GM12878 (cell line): ENCODE measurements around the gene DCAF5. TPM values are rescaled to one million over a fixed set of nuclear protein-coding genes. Genes with fewer than 3 reads are reported as not detected.

ENCODE experiments used
- ATAC-seq: fragments of 200-7000 bp; cut with Tn5 transposase; 3 replicates; pipeline ENCODE4 v1.9.1; 2020; ENCODE audit warnings: mild to moderate bottlenecking, moderate library complexity
- BruUV-seq: library from RNA; stranded (reverse); fragments of 400-500 nt; replicated peaks from 2 replicates; lab custom pipeline; 2021; lab: Mats Ljungman, UMichigan
- CTCF ChIA-PET: fragments of 300-600 bp; sonication (Branson Sonifier 250); formaldehyde crosslinking; extraction: SDS; loops from one replicate; lab custom pipeline; 2021; ENCODE audit warnings: inconsistent platforms; lab: Yijun Ruan, JAX
- POLR2A ChIA-PET: fragments of 350-600 bp; formaldehyde crosslinking; extraction: SDS; loops from one replicate; lab custom pipeline; 2021; ENCODE audit warnings: inconsistent platforms; lab: Charles Lee
- RAD21 ChIA-PET: fragments of 300-600 bp; sonication (Branson Sonifier 250); formaldehyde crosslinking; loops from one replicate; lab custom pipeline; 2023; ENCODE audit warnings: antibody characterized with exemption; ENCODE audit not compliant: unreplicated experiment; lab: Charles Lee
- SMC1A ChIA-PET: fragments of 300-600 bp; sonication (Branson Sonifier 250); formaldehyde crosslinking; loops from one replicate; lab custom pipeline; 2023; ENCODE audit not compliant: unreplicated experiment, uncharacterized antibody; lab: Charles Lee
- DNase-seq: peaks from one replicate; pipeline ENCODE4 v3.0.0-alpha.2; 2011; ENCODE audit warnings: low read depth, low spot score
- FAIRE-seq: peaks from 3 replicates; lab custom pipeline; 2011; peaks lifted over from hg19 to GRCh38; lab: Jason Lieb, UNC
- H2AFZ ChIP-seq: 2 replicates; pipeline ENCODE4 v1.6.0; 2011; ENCODE audit warnings: low read depth, low read length, control low read depth; ENCODE audit not compliant: control insufficient read depth
- H3K27ac ChIP-seq: 2 replicates; pipeline ENCODE4 v1.5.1; 2011; ENCODE audit warnings: control low read depth; ENCODE audit not compliant: control insufficient read depth, insufficient read depth
- H3K27me3 ChIP-seq, 2 experiments: replicated peaks in 1 of 2; 2 replicates each; pipeline versions ENCODE4 v1.6.0 to v1.6.1; 2011; ENCODE audit warnings: low read length in 1 of 2; ENCODE audit not compliant: control insufficient read depth in 2 of 2, insufficient read depth in 2 of 2
- H3K36me3 ChIP-seq, 2 experiments: 2 replicates each; pipeline ENCODE4 v1.5.1; 2011; ENCODE audit warnings: low read length in 1 of 2; ENCODE audit not compliant: control insufficient read depth in 2 of 2, insufficient read depth in 2 of 2
- H3K4me1 ChIP-seq: 2 replicates; pipeline ENCODE4 v1.6.1; 2011; ENCODE audit warnings: mild to moderate bottlenecking, low read length, moderate library complexity, mixed read lengths; ENCODE audit not compliant: control insufficient read depth, insufficient read depth
- H3K4me2 ChIP-seq: 2 replicates; pipeline ENCODE4 v1.6.0; 2011; ENCODE audit warnings: control low read depth; ENCODE audit not compliant: control insufficient read depth, insufficient read depth
- H3K4me3 ChIP-seq: fragments of 200-600 bp; sonication (generic); 2 replicates; pipeline ENCODE4 v1.5.1; 2016
- H3K79me2 ChIP-seq: 2 replicates; pipeline ENCODE4 v1.6.0; 2011; ENCODE audit warnings: low read length; ENCODE audit not compliant: control insufficient read depth, insufficient read depth
- H3K9ac ChIP-seq: 2 replicates; pipeline ENCODE4 v1.8.0; 2011; ENCODE audit warnings: low read length, control low read depth, mixed read lengths; ENCODE audit not compliant: control insufficient read depth, insufficient read depth
- H3K9me3 ChIP-seq: replicated peaks from 3 replicates; pipeline ENCODE4 v1.5.1; 2011; ENCODE audit warnings: mild to moderate bottlenecking, low read length; ENCODE audit not compliant: control insufficient read depth, insufficient read depth
- H4K20me1 ChIP-seq: 2 replicates; pipeline ENCODE4 v1.6.0; 2011; ENCODE audit not compliant: control insufficient read depth, insufficient read depth
- CEBPB ChIP-seq, 2 experiments: fragments of 150-350 bp in 1 of 2; IDR thresholded peaks; 2 replicates each; pipeline ENCODE4 v1.6.1; 2012 to 2014; ENCODE audit warnings: low read depth in 2 of 2, low read length in 2 of 2, borderline replicate concordance in 1 of 2, inconsistent platforms in 1 of 2
- IKZF1 ChIP-seq: fragments of 450-650 bp; conservative IDR thresholded peaks from 2 replicates; pipeline ENCODE4 v1.6.1; 2017; ENCODE audit warnings: antibody characterized with exemption, mild to moderate bottlenecking
- IRF4 ChIP-seq: IDR thresholded peaks from 2 replicates; pipeline ENCODE4 v1.6.1; 2011; ENCODE audit warnings: low read depth, low read length
- KAT2A ChIP-seq: conservative IDR thresholded peaks from 2 replicates; pipeline ENCODE4 v1.6.1; 2011; ENCODE audit warnings: low read depth, low read length; ENCODE audit not compliant: control insufficient read depth
- MXI1 ChIP-seq: fragments of 150-350 bp; IDR thresholded peaks from 2 replicates; pipeline ENCODE4 v1.6.1; 2011; ENCODE audit warnings: low read depth, mild to moderate bottlenecking, inconsistent platforms, low read length, improper control_type of control experiment
- MYC ChIP-seq: IDR thresholded peaks from 2 replicates; pipeline ENCODE4 v1.6.1; 2011; ENCODE audit warnings: mild to moderate bottlenecking, low read length, moderate library complexity, inconsistent platforms; ENCODE audit not compliant: insufficient read depth, insufficient replicate concordance, insufficient read length, severe bottlenecking
- RAD51 ChIP-seq: fragments of 450-650 bp; IDR thresholded peaks from 2 replicates; pipeline ENCODE4 v1.6.1; 2016; ENCODE audit warnings: moderate library complexity, mild to moderate bottlenecking, inconsistent platforms
- STAT1 ChIP-seq: fragments of 450-650 bp; conservative IDR thresholded peaks from 2 replicates; pipeline ENCODE4 v1.6.1; 2014; ENCODE audit warnings: antibody characterized with exemption, mild to moderate bottlenecking
- SUPT20H ChIP-seq: IDR thresholded peaks from 2 replicates; pipeline ENCODE4 v1.6.1; 2011; ENCODE audit warnings: low read depth, mild to moderate bottlenecking, low read length, moderate library complexity, borderline replicate concordance; ENCODE audit not compliant: control insufficient read depth
- TAF1 ChIP-seq: IDR thresholded peaks from 2 replicates; pipeline ENCODE4 v1.6.1; 2011; ENCODE audit warnings: mild to moderate bottlenecking, low read depth, low read length, borderline replicate concordance
- YY1 ChIP-seq: IDR thresholded peaks from 2 replicates; pipeline ENCODE4 v1.6.1; 2011; ENCODE audit warnings: low read depth, mild to moderate bottlenecking, low read length
- WGBS: methylation state at CpG from one replicate; pipeline ENCODE4 v1.1.6; 2016; ENCODE audit warnings: low lambda C conversion rate; ENCODE audit not compliant: insufficient replicate concordance, insufficient coverage; ENCODE audit errors: missing lambda C conversion rate; 5-methylcytosine and 5-hydroxymethylcytosine counted together
- in situ Hi-C: fragments of 300-500 bp; cut with MboI; formaldehyde crosslinking; loops from 9 replicates; pipeline ENCODE4 v1.14.3; 2018; ENCODE audit warnings: mixed read lengths
- intact Hi-C: fragments of 100-400 bp; cut with micrococcal nuclease; formaldehyde crosslinking; loops from one replicate; pipeline ENCODE4 v1.14.2; 2022; ENCODE audit not compliant: unreplicated experiment
- polyA plus RNA-seq, 11 experiments: library from polyadenylated mRNA; depleted of rRNA in 4 of 11; unstranded in 6 of 11; stranded (reverse) in 5 of 11; fragments of >200 nt; fragmentation: Nextera tagmentation in 4 of 11; fragmentation: Illumina TruSeq in 1 of 11; extraction: Ambion mirVana in 4 of 11; extraction: Trizol in 1 of 11; gene quantifications; 1 replicate in 1 of 11; 2 replicates in 10 of 11; pipeline versions ENCODE4 v1.2.1 to v1.2.3, GENCODE V29; 2011 to 2016; ENCODE audit warnings: inconsistent platforms in 2 of 11, missing spikeins in 2 of 11, low read depth in 1 of 11
- total RNA-seq, 4 experiments: library from RNA; depleted of rRNA in 3 of 4; stranded (reverse); fragments of >200 nt in 3 of 4; fragmentation: Illumina TruSeq in 1 of 4; extraction: Trizol in 1 of 4; gene quantifications; 2 replicates each; pipeline versions ENCODE4 v1.2.1 to v1.2.3, GENCODE V29; 2013 to 2021
- TF ChIP-seq, protein P1 (sequence below): fragments of 450-650 bp; IDR thresholded peaks from 2 replicates; pipeline ENCODE4 v1.6.1; 2017; ENCODE audit warnings: mild to moderate bottlenecking
- TF ChIP-seq, protein P2 (sequence below): fragments of 450-650 bp; IDR thresholded peaks from 2 replicates; pipeline ENCODE4 v1.6.1; 2016; ENCODE audit warnings: mild to moderate bottlenecking, moderate library complexity, borderline replicate concordance

Gene DCAF5
- total and polyA plus RNA-seq, 10 of the 15 experiments (the other 5 are each of a cell fraction or from before 2014, with no cell fraction given) = 6.8 to 38.1 (median 19.1) TPM

DNA sequence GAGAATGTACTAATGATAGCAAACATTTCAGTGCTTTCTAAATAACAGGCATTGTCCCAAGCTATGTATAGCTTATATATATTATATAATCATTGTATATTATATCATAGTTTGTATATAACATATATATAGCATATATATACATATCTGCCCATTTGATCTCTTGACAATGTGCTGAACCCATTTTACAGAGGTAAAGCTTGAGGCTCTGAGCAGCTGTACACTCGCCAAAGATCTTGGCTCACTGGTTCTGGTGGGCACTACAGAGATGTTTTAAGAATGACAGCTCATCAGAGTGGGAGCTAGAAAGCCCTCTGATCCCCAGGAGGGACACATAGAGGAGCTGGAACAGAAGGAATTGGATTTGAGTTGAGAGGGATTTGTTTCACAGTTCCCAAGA is 105.7 kb downstream of the DCAF5 start (continued):
- TF ChIP-seq MYC = no peak

DNA sequence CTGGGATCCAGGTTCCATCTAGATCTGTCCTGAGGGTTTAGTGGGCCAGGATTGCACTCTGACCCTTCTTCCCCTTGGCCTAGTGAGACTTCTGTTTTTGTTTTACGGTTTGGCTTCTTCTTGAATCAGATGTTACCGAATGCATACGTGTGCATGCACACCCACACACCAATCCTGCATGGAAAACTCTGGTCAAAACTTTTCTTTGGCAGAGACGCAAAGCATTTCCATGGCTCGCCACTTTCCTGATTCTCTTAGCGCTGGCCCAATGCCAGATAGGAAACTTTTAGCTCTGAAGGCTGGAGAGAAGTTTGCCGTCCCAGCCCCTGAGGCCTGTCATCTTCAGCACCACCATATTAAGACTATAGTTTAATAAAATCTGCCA is 106.5 kb downstream of the DCAF5 start:
- no peaks in the 10 kb centered on the region for H4K20me1 ChIP-seq
- intact Hi-C loops = no loop called here
- no TSS peak for BruUV-seq
- ATAC-seq = no peak
- no peaks in the 10 kb centered on the region for H3K4me1 ChIP-seq
- in situ Hi-C loops = no loop called here
- H3K79me2 ChIP-seq = no peaks in the 10 kb centered on the region
- FAIRE-seq = no peak
- CTCF ChIA-PET = interaction anchor here (0.6 to 0.8 kb wide), 2 partner anchors 22 to 178 kb away, joined by 3 to 4 read pairs; no protein-coding TSS in a partner anchor
- SMC1A ChIA-PET = interaction anchor here (1.5 kb wide), 1 partner anchor 11 kb away, joined by 4 read pairs; no protein-coding TSS in a partner anchor
- H3K9me3 ChIP-seq = no peaks in the 10 kb centered on the region
- H2AFZ ChIP-seq = no peak overlapping the region
- POLR2A ChIA-PET = no interaction called here
- H3K27me3 ChIP-seq = peaks cover 1 to 7% of the 10 kb centered on the region in 2 experiments; a peak in 3 of 4 replicates
- TF ChIP-seq RAD51 (no peak), IKZF1 (no peak), KAT2A (no peak), TAF1 (no peak), MXI1 (no peak), SUPT20H (no peak), CEBPB (IDR thresholded peaks at IDR 0.05; ENCODE audit: borderline replicate concordance in 1 of 2, low read depth in 2 of 2, low read length in 2 of 2) (no peak), STAT1 (no peak), IRF4 (no peak), YY1 (no peak)
- TF ChIP-seq, protein P1, sequence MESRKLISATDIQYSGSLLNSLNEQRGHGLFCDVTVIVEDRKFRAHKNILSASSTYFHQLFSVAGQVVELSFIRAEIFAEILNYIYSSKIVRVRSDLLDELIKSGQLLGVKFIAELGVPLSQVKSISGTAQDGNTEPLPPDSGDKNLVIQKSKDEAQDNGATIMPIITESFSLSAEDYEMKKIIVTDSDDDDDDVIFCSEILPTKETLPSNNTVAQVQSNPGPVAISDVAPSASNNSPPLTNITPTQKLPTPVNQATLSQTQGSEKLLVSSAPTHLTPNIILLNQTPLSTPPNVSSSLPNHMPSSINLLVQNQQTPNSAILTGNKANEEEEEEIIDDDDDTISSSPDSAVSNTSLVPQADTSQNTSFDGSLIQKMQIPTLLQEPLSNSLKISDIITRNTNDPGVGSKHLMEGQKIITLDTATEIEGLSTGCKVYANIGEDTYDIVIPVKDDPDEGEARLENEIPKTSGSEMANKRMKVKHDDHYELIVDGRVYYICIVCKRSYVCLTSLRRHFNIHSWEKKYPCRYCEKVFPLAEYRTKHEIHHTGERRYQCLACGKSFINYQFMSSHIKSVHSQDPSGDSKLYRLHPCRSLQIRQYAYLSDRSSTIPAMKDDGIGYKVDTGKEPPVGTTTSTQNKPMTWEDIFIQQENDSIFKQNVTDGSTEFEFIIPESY = no peak
- TF ChIP-seq, protein P2, sequence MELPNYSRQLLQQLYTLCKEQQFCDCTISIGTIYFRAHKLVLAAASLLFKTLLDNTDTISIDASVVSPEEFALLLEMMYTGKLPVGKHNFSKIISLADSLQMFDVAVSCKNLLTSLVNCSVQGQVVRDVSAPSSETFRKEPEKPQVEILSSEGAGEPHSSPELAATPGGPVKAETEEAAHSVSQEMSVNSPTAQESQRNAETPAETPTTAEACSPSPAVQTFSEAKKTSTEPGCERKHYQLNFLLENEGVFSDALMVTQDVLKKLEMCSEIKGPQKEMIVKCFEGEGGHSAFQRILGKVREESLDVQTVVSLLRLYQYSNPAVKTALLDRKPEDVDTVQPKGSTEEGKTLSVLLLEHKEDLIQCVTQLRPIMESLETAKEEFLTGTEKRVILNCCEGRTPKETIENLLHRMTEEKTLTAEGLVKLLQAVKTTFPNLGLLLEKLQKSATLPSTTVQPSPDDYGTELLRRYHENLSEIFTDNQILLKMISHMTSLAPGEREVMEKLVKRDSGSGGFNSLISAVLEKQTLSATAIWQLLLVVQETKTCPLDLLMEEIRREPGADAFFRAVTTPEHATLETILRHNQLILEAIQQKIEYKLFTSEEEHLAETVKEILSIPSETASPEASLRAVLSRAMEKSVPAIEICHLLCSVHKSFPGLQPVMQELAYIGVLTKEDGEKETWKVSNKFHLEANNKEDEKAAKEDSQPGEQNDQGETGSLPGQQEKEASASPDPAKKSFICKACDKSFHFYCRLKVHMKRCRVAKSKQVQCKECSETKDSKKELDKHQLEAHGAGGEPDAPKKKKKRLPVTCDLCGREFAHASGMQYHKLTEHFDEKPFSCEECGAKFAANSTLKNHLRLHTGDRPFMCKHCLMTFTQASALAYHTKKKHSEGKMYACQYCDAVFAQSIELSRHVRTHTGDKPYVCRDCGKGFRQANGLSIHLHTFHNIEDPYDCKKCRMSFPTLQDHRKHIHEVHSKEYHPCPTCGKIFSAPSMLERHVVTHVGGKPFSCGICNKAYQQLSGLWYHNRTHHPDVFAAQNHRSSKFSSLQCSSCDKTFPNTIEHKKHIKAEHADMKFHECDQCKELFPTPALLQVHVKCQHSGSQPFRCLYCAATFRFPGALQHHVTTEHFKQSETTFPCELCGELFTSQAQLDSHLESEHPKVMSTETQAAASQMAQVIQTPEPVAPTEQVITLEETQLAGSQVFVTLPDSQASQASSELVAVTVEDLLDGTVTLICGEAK = no peak
- H3K27ac ChIP-seq = no peak overlapping the region
- H3K36me3 ChIP-seq = no peaks in the 10 kb centered on the region
- RAD21 ChIA-PET = no interaction called here
- no peak overlapping the region for H3K4me2 ChIP-seq
- WGBS = 70% methylated on average over 7 of the region's 7 CpGs
- no peak overlapping the region for H3K4me3 ChIP-seq
- no peak overlapping the region for H3K9ac ChIP-seq
- DNase-seq = no peak
